ENCODE results near the gene AOPEP.

AOPEP gene

GRCh38 chr9:94904806-94905205 lies 178.3 kb downstream of the AOPEP start:
- no peak for DNase-seq

- no peak for DNase-seq
Measured at GRCh38 chr9:94905606-94906005, 179.1 kb downstream of the AOPEP start.

GRCh38 chr9:94906181-94906580 lies 179.7 kb downstream of the AOPEP start:
- DNase-seq: no peak

- DNase-seq: no peak
Measured at GRCh38 chr9:94906713-94907112, 180.2 kb downstream of the AOPEP start.

GRCh38 chr9:94907264-94907936 lies 180.9 kb downstream of the AOPEP start:
- no peak for DNase-seq

- no peak for DNase-seq
Measured at GRCh38 chr9:94908011-94908563, 181.6 kb downstream of the AOPEP start.

GRCh38 chr9:94908583-94909249 lies 182.2 kb downstream of the AOPEP start:
- no peak for DNase-seq

- no peak for DNase-seq
Measured at GRCh38 chr9:94909250-94909894, 182.9 kb downstream of the AOPEP start.

GRCh38 chr9:94909965-94910730 lies 183.6 kb downstream of the AOPEP start:
- DNase-seq: no peak

- no peak for DNase-seq
Measured at GRCh38 chr9:94911211-94911610, 184.7 kb downstream of the AOPEP start.

GRCh38 chr9:94911986-94912635 lies 185.6 kb downstream of the AOPEP start:
- no peak for DNase-seq

- no peak for DNase-seq
Measured at GRCh38 chr9:94912700-94913249, 186.3 kb downstream of the AOPEP start.

GRCh38 chr9:94913550-94913949 lies 187.1 kb downstream of the AOPEP start:
- no peak for DNase-seq

GRCh38 chr9:94915476-94916450 lies 189.3 kb downstream of the AOPEP start:
- no peak for DNase-seq

- DNase-seq: no peak
Measured at GRCh38 chr9:94916956-94917355, 190.5 kb downstream of the AOPEP start.

GRCh38 chr9:94918038-94918753 lies 191.7 kb downstream of the AOPEP start:
- DNase-seq: no peak

- no peak for DNase-seq
Measured at GRCh38 chr9:94919376-94920098, 193.0 kb downstream of the AOPEP start.

GRCh38 chr9:94920420-94921091 lies 194.1 kb downstream of the AOPEP start:
- no peak for DNase-seq

- no peak for DNase-seq
Measured at GRCh38 chr9:94921092-94921471, 194.6 kb downstream of the AOPEP start.
